Measurements from ENCODE around the gene E2F3. TPM values are rescaled to one million over a fixed set of nuclear protein-coding genes. Genes with fewer than 3 reads are reported as not detected.

Gene E2F3
- total and polyA plus RNA-seq, 2 donors: 3.0 to 8.6 TPM

- no peak for DNase-seq (ENCODE audit: low read depth in 6 of 9, low spot score in 9 of 9)
- whole genome bisulfite sequencing: 63% methylated on average over 4 of the region's 4 CpGs
- Histone ChIP-seq H3K36me3 (ENCODE audit: control insufficient read depth in 2 of 2, insufficient read depth in 2 of 2, low read length in 1 of 2) (peaks cover 0 to 8% of the 10 kb centered on the region in 2 donors), H3K9me3 (ENCODE audit: control insufficient read depth in 2 of 2, insufficient read depth in 1 of 2, low read length in 1 of 2) (no peaks in the 10 kb centered on the region), H3K4me3 (ENCODE audit: low read length in 2 of 2) (no peak overlapping the region), H3K27ac (ENCODE audit: low read depth in 1 of 2, low read length in 1 of 2) (no peak overlapping the region), H3K27me3 (ENCODE audit: control insufficient read depth in 2 of 2, insufficient read depth in 1 of 2, low read length in 1 of 2) (no peaks in the 10 kb centered on the region), H3K4me1 (ENCODE audit: control insufficient read depth in 2 of 2, insufficient read depth in 2 of 2, low read length in 2 of 2) (peaks cover 10 to 22% of the 10 kb centered on the region in 2 donors)
Measured at GRCh38 chr6:20416567-20417345, 15.1 kb downstream of the E2F3 start.

GRCh38 chr6:20417819-20418218 lies 16.1 kb downstream of the E2F3 start:
- DNase-seq (ENCODE audit: low read depth in 6 of 9, low spot score in 9 of 9): no peak
- H3K27me3 ChIP-seq (ENCODE audit: control insufficient read depth in 2 of 2, insufficient read depth in 1 of 2, low read length in 1 of 2): no peaks in the 10 kb centered on the region
- H3K27ac ChIP-seq (ENCODE audit: low read depth in 1 of 2, low read length in 1 of 2): no peak overlapping the region
- peaks cover 0 to 5% of the 10 kb centered on the region in 2 donors for H3K36me3 ChIP-seq (ENCODE audit: control insufficient read depth in 2 of 2, insufficient read depth in 2 of 2, low read length in 1 of 2)
- H3K4me1 ChIP-seq (ENCODE audit: control insufficient read depth in 2 of 2, insufficient read depth in 2 of 2, low read length in 2 of 2): peaks cover 10 to 21% of the 10 kb centered on the region in 2 donors
- 12% methylated on average over 6 of the region's 6 CpGs for WGBS
- H3K9me3 ChIP-seq (ENCODE audit: control insufficient read depth in 2 of 2, insufficient read depth in 1 of 2, low read length in 1 of 2): no peaks in the 10 kb centered on the region
- no peak overlapping the region for H3K4me3 ChIP-seq (ENCODE audit: low read length in 2 of 2)

GRCh38 chr6:20426177-20427082 lies 24.8 kb downstream of the E2F3 start:
- no peaks in the 10 kb centered on the region for H3K27me3 ChIP-seq (ENCODE audit: control insufficient read depth in 2 of 2, insufficient read depth in 1 of 2, low read length in 1 of 2)
- no peak for DNase-seq (ENCODE audit: low read depth in 6 of 9, low spot score in 9 of 9)
- peaks cover 0 to 4% of the 10 kb centered on the region in 2 donors for H3K4me1 ChIP-seq (ENCODE audit: control insufficient read depth in 2 of 2, insufficient read depth in 2 of 2, low read length in 2 of 2)
- H3K9me3 ChIP-seq (ENCODE audit: control insufficient read depth in 2 of 2, insufficient read depth in 1 of 2, low read length in 1 of 2): no peaks in the 10 kb centered on the region
- no peak overlapping the region for H3K4me3 ChIP-seq (ENCODE audit: low read length in 2 of 2)
- H3K36me3 ChIP-seq (ENCODE audit: control insufficient read depth in 2 of 2, insufficient read depth in 2 of 2, low read length in 1 of 2): peaks cover 0 to 5% of the 10 kb centered on the region in 2 donors
- no peak overlapping the region for H3K27ac ChIP-seq (ENCODE audit: low read depth in 1 of 2, low read length in 1 of 2)
- WGBS: 96% methylated on average over 3 of the region's 3 CpGs

GRCh38 chr6:20427856-20428255 lies 26.2 kb downstream of the E2F3 start:
- Histone ChIP-seq H3K4me3 (ENCODE audit: low read length in 2 of 2) (no peak overlapping the region), H3K27me3 (ENCODE audit: control insufficient read depth in 2 of 2, insufficient read depth in 1 of 2, low read length in 1 of 2) (no peaks in the 10 kb centered on the region), H3K9me3 (ENCODE audit: control insufficient read depth in 2 of 2, insufficient read depth in 1 of 2, low read length in 1 of 2) (no peaks in the 10 kb centered on the region), H3K4me1 (ENCODE audit: control insufficient read depth in 2 of 2, insufficient read depth in 2 of 2, low read length in 2 of 2) (peaks cover 0 to 4% of the 10 kb centered on the region in 2 donors), H3K36me3 (ENCODE audit: control insufficient read depth in 2 of 2, insufficient read depth in 2 of 2, low read length in 1 of 2) (peaks cover 0 to 12% of the 10 kb centered on the region in 2 donors), H3K27ac (ENCODE audit: low read depth in 1 of 2, low read length in 1 of 2) (no peak overlapping the region)
- WGBS: 37% methylated on average over 6 of the region's 6 CpGs
- no peak for DNase-seq (ENCODE audit: low read depth in 6 of 9, low spot score in 9 of 9)

GRCh38 chr6:20432692-20433091 lies 31.0 kb downstream of the E2F3 start:
- H3K4me3 ChIP-seq (ENCODE audit: low read length in 2 of 2): no peak overlapping the region
- no peak for DNase-seq (ENCODE audit: low read depth in 6 of 9, low spot score in 9 of 9)

GRCh38 chr6:20433321-20433720 lies 31.6 kb downstream of the E2F3 start:
- 95% methylated on average over 3 of the region's 3 CpGs for WGBS
- Histone ChIP-seq H3K4me1 (ENCODE audit: control insufficient read depth in 2 of 2, insufficient read depth in 2 of 2, low read length in 2 of 2) (no peaks in the 10 kb centered on the region), H3K36me3 (ENCODE audit: control insufficient read depth in 2 of 2, insufficient read depth in 2 of 2, low read length in 1 of 2) (peaks cover 0 to 15% of the 10 kb centered on the region in 2 donors), H3K27ac (ENCODE audit: low read depth in 1 of 2, low read length in 1 of 2) (no peak overlapping the region), H3K9me3 (ENCODE audit: control insufficient read depth in 2 of 2, insufficient read depth in 1 of 2, low read length in 1 of 2) (no peaks in the 10 kb centered on the region), H3K27me3 (ENCODE audit: control insufficient read depth in 2 of 2, insufficient read depth in 1 of 2, low read length in 1 of 2) (no peaks in the 10 kb centered on the region), H3K4me3 (ENCODE audit: low read length in 2 of 2) (no peak overlapping the region)
- no peak for DNase-seq (ENCODE audit: low read depth in 6 of 9, low spot score in 9 of 9)

More at GRCh38 chr6:20432692-20433091, 31.0 kb downstream of the E2F3 start:
- no peaks in the 10 kb centered on the region for H3K9me3 ChIP-seq (ENCODE audit: control insufficient read depth in 2 of 2, insufficient read depth in 1 of 2, low read length in 1 of 2)
- peaks cover 0 to 2% of the 10 kb centered on the region in 2 donors for H3K4me1 ChIP-seq (ENCODE audit: control insufficient read depth in 2 of 2, insufficient read depth in 2 of 2, low read length in 2 of 2)
- no peaks in the 10 kb centered on the region for H3K27me3 ChIP-seq (ENCODE audit: control insufficient read depth in 2 of 2, insufficient read depth in 1 of 2, low read length in 1 of 2)
- 99% methylated on average over 5 of the region's 5 CpGs for WGBS
- no peak overlapping the region for H3K27ac ChIP-seq (ENCODE audit: low read depth in 1 of 2, low read length in 1 of 2)
- H3K36me3 ChIP-seq (ENCODE audit: control insufficient read depth in 2 of 2, insufficient read depth in 2 of 2, low read length in 1 of 2): peaks cover 0 to 15% of the 10 kb centered on the region in 2 donors

GRCh38 chr6:20433929-20434328 lies 32.2 kb downstream of the E2F3 start:
- Histone ChIP-seq H3K27ac (ENCODE audit: low read depth in 1 of 2, low read length in 1 of 2) (no peak overlapping the region), H3K27me3 (ENCODE audit: control insufficient read depth in 2 of 2, insufficient read depth in 1 of 2, low read length in 1 of 2) (no peaks in the 10 kb centered on the region), H3K36me3 (ENCODE audit: control insufficient read depth in 2 of 2, insufficient read depth in 2 of 2, low read length in 1 of 2) (peaks cover 0 to 15% of the 10 kb centered on the region in 2 donors), H3K9me3 (ENCODE audit: control insufficient read depth in 2 of 2, insufficient read depth in 1 of 2, low read length in 1 of 2) (no peaks in the 10 kb centered on the region), H3K4me1 (ENCODE audit: control insufficient read depth in 2 of 2, insufficient read depth in 2 of 2, low read length in 2 of 2) (no peaks in the 10 kb centered on the region), H3K4me3 (ENCODE audit: low read length in 2 of 2) (no peak overlapping the region)
- 95% methylated on average over 2 of the region's 2 CpGs for WGBS
- no peak for DNase-seq (ENCODE audit: low read depth in 6 of 9, low spot score in 9 of 9)

GRCh38 chr6:20434766-20435165 lies 33.1 kb downstream of the E2F3 start:
- Histone ChIP-seq H3K4me3 (ENCODE audit: low read length in 2 of 2) (no peak overlapping the region), H3K9me3 (ENCODE audit: control insufficient read depth in 2 of 2, insufficient read depth in 1 of 2, low read length in 1 of 2) (peaks cover 0 to 4% of the 10 kb centered on the region in 2 donors), H3K4me1 (ENCODE audit: control insufficient read depth in 2 of 2, insufficient read depth in 2 of 2, low read length in 2 of 2) (no peaks in the 10 kb centered on the region), H3K27me3 (ENCODE audit: control insufficient read depth in 2 of 2, insufficient read depth in 1 of 2, low read length in 1 of 2) (no peaks in the 10 kb centered on the region), H3K36me3 (ENCODE audit: control insufficient read depth in 2 of 2, insufficient read depth in 2 of 2, low read length in 1 of 2) (peaks cover 0 to 15% of the 10 kb centered on the region in 2 donors), H3K27ac (ENCODE audit: low read depth in 1 of 2, low read length in 1 of 2) (no peak overlapping the region)
- 98% methylated on average over 6 of the region's 6 CpGs for WGBS
- no peak for DNase-seq (ENCODE audit: low read depth in 6 of 9, low spot score in 9 of 9)

GRCh38 chr6:20436719-20437118 lies 35.0 kb downstream of the E2F3 start:
- DNase-seq (ENCODE audit: low read depth in 6 of 9, low spot score in 9 of 9): no peak
- Histone ChIP-seq H3K36me3 (ENCODE audit: control insufficient read depth in 2 of 2, insufficient read depth in 2 of 2, low read length in 1 of 2) (peaks cover under 1 to 12% of the 10 kb centered on the region in 2 donors), H3K27me3 (ENCODE audit: control insufficient read depth in 2 of 2, insufficient read depth in 1 of 2, low read length in 1 of 2) (no peaks in the 10 kb centered on the region), H3K9me3 (ENCODE audit: control insufficient read depth in 2 of 2, insufficient read depth in 1 of 2, low read length in 1 of 2) (peaks cover 0 to 4% of the 10 kb centered on the region in 2 donors), H3K4me1 (ENCODE audit: control insufficient read depth in 2 of 2, insufficient read depth in 2 of 2, low read length in 2 of 2) (no peaks in the 10 kb centered on the region), H3K4me3 (ENCODE audit: low read length in 2 of 2) (no peak overlapping the region), H3K27ac (ENCODE audit: low read depth in 1 of 2, low read length in 1 of 2) (no peak overlapping the region)
- 98% methylated on average over 2 of the region's 2 CpGs for WGBS

All from thymus (tissue), 11 donors.